ENCODE measurements around the gene KANK4. TPM values are rescaled to one million over a fixed set of nuclear protein-coding genes. Genes with fewer than 3 reads are reported as not detected.

The KANK4 gene
- total RNA-seq, 1 donor, result under 0.01 TPM

DNA sequence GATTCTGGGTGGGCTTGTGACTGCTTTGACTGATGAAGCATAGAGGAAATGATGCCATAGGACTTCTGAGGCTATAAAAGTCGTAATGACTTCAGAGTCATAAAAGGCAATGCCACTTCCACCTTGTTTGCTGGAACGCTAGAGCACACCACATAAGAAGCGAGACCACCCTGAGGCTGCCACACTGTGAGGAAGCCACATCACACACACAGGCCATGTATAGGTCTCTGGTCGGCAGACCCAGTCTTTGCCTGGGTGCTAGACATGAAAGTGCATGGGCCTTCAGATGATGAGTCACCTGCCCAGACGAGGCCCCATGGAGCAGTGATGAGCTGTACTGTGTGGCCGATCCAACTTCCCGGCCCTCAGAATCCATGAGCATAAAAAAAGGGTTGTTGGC lies 14.2 kb upstream of the KANK4 start:
- H3K27me3 ChIP-seq (ENCODE audit: insufficient read depth, low read length), result no peaks in the 10 kb centered on the region
- H2AFZ ChIP-seq (ENCODE audit: low read length), result no peak overlapping the region
- DNase-seq (ENCODE audit: insufficient read length, low spot score, missing footprints), result no peak
- no peaks in the 10 kb centered on the region for H3K79me2 ChIP-seq (ENCODE audit: insufficient read depth, low read length)
- H3K4me3 ChIP-seq (ENCODE audit: insufficient read depth, low read length), result no peak overlapping the region
- no peaks in the 10 kb centered on the region for H3K4me1 ChIP-seq (ENCODE audit: insufficient read depth, low read length)
- H3K4me2 ChIP-seq (ENCODE audit: insufficient read depth, low read length), result no peak overlapping the region
- H3K27ac ChIP-seq (ENCODE audit: low read depth, low read length), result no peak overlapping the region
- TF ChIP-seq, protein P1, sequence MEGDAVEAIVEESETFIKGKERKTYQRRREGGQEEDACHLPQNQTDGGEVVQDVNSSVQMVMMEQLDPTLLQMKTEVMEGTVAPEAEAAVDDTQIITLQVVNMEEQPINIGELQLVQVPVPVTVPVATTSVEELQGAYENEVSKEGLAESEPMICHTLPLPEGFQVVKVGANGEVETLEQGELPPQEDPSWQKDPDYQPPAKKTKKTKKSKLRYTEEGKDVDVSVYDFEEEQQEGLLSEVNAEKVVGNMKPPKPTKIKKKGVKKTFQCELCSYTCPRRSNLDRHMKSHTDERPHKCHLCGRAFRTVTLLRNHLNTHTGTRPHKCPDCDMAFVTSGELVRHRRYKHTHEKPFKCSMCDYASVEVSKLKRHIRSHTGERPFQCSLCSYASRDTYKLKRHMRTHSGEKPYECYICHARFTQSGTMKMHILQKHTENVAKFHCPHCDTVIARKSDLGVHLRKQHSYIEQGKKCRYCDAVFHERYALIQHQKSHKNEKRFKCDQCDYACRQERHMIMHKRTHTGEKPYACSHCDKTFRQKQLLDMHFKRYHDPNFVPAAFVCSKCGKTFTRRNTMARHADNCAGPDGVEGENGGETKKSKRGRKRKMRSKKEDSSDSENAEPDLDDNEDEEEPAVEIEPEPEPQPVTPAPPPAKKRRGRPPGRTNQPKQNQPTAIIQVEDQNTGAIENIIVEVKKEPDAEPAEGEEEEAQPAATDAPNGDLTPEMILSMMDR (IDR thresholded peaks at IDR 0.05; ENCODE audit: extremely low read depth, low read depth, low read length), result no peak
- H3K9me3 ChIP-seq (ENCODE audit: low read depth, low read length), result no peaks in the 10 kb centered on the region
- H3K36me3 ChIP-seq (ENCODE audit: insufficient read depth, low read length), result no peaks in the 10 kb centered on the region
- no peaks in the 10 kb centered on the region for H4K20me1 ChIP-seq (ENCODE audit: insufficient read depth, low read length)

DNA sequence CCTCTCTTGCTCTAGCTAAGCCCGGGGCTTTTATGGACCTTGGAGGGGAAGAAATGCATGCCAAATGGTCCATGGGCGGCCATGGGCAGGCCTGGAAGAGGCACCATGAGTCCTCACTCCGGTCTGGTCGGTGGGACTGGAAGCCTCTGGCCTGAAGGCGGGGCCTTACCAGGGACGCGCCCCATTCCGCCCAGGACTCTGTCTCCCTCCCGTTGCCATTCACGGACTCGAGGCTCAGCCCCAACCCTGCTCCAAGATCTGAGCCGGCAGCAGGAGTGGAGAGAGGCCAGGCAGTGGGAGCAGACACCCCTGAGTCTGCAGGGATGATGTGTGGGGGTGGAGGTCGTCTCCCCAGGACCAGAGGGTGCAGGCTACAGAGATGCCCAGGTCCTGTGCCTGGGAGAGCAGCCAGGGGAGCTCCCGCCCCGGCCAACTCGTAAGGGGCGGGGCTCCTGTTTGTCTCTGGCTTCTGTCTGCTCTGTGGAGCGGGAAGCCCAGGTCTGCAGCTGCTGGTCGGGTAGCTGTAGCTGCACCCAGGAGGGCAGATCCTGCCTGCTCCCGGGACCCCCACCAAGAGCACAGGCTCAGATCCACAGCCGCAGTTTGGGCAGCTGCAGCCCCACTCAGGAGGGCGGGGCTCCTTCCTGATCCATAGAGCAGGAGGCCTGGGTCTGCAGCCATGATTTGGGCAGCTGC lies 8.3 kb upstream of the KANK4 start:
- H3K4me2 ChIP-seq (ENCODE audit: insufficient read depth, low read length), result no peak overlapping the region
- H2AFZ ChIP-seq (ENCODE audit: low read length), result no peak overlapping the region
- TF ChIP-seq, protein P1 (IDR thresholded peaks at IDR 0.05; ENCODE audit: extremely low read depth, low read depth, low read length), result no peak
- no peaks in the 10 kb centered on the region for H3K79me2 ChIP-seq (ENCODE audit: insufficient read depth, low read length)
- no peaks in the 10 kb centered on the region for H3K36me3 ChIP-seq (ENCODE audit: insufficient read depth, low read length)
- peak; percentile 13 for DNase-seq (ENCODE audit: insufficient read length, low spot score, missing footprints)
- H4K20me1 ChIP-seq (ENCODE audit: insufficient read depth, low read length), result no peaks in the 10 kb centered on the region
- H3K4me3 ChIP-seq (ENCODE audit: insufficient read depth, low read length), result no peak overlapping the region
- H3K4me1 ChIP-seq (ENCODE audit: insufficient read depth, low read length), result peaks cover 9% of the 10 kb centered on the region
- H3K9me3 ChIP-seq (ENCODE audit: low read depth, low read length), result no peaks in the 10 kb centered on the region
- H3K27me3 ChIP-seq (ENCODE audit: insufficient read depth, low read length), result no peaks in the 10 kb centered on the region
- H3K27ac ChIP-seq (ENCODE audit: low read depth, low read length), result no peak overlapping the region

DNA sequence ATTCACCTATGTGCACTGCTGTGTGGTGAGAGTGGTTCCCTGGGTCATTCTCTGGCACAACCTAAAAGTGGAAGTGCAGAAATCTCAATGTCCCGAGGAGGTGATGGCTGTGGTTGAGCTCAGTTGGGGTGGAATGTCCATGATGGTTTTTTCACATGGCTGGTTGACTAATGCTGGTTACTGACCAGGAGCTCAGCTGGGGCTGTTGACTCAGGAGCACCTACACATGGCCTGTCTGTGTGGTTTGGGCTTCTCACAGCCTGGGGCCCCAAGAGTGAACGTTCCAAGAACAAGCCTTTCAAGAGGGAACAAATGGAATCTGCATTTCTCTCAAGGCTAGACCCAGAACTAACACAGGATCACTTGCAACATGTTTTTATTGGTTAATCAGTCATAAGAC lies 6.4 kb upstream of the KANK4 start:
- Histone ChIP-seq H3K79me2 (ENCODE audit: insufficient read depth, low read length) (no peaks in the 10 kb centered on the region), H3K36me3 (ENCODE audit: insufficient read depth, low read length) (no peaks in the 10 kb centered on the region), H4K20me1 (ENCODE audit: insufficient read depth, low read length) (no peaks in the 10 kb centered on the region), H2AFZ (ENCODE audit: low read length) (no peak overlapping the region), H3K4me2 (ENCODE audit: insufficient read depth, low read length) (peak overlapping the region; percentile 29), H3K27me3 (ENCODE audit: insufficient read depth, low read length) (peaks cover under 1% of the 10 kb centered on the region), H3K9me3 (ENCODE audit: low read depth, low read length) (no peaks in the 10 kb centered on the region), H3K4me1 (ENCODE audit: insufficient read depth, low read length) (peaks cover 11% of the 10 kb centered on the region), H3K4me3 (ENCODE audit: insufficient read depth, low read length) (no peak overlapping the region), H3K27ac (ENCODE audit: low read depth, low read length) (peak overlapping the region; percentile 46)
- TF ChIP-seq, protein P1 (IDR thresholded peaks at IDR 0.05; ENCODE audit: extremely low read depth, low read depth, low read length), result no peak
- peak; percentile 47 for DNase-seq (ENCODE audit: insufficient read length, low spot score, missing footprints)

DNA sequence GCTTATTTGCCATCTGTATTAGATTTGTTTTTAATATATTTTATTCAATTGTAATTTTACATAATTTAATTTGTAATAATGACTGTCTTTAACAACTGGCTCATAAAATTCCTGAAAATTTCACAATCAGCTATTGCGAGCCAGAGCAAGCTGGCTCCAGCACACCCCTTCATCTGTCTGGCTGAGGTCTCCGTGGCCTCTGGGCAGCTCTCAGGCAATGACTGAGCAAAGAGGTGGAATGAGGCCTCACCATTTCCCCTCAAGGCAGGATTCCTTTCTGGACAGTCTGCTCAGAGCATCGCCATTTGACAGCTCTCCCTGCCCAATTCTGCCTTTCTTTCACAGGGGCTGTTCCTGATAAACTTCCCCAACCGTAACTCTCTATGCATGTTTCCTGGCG lies 5.8 kb upstream of the KANK4 start:
- Histone ChIP-seq H3K4me2 (ENCODE audit: insufficient read depth, low read length) (peak overlapping the region; percentile 29), H3K9me3 (ENCODE audit: low read depth, low read length) (no peaks in the 10 kb centered on the region), H3K79me2 (ENCODE audit: insufficient read depth, low read length) (no peaks in the 10 kb centered on the region), H3K27ac (ENCODE audit: low read depth, low read length) (peak overlapping the region; percentile 46), H3K4me3 (ENCODE audit: insufficient read depth, low read length) (no peak overlapping the region), H3K4me1 (ENCODE audit: insufficient read depth, low read length) (peaks cover 11% of the 10 kb centered on the region), H3K27me3 (ENCODE audit: insufficient read depth, low read length) (peaks cover 7% of the 10 kb centered on the region), H4K20me1 (ENCODE audit: insufficient read depth, low read length) (no peaks in the 10 kb centered on the region), H3K36me3 (ENCODE audit: insufficient read depth, low read length) (no peaks in the 10 kb centered on the region), H2AFZ (ENCODE audit: low read length) (no peak overlapping the region)
- DNase-seq (ENCODE audit: insufficient read length, low spot score, missing footprints), result peak; percentile 43
- TF ChIP-seq, protein P1 (IDR thresholded peaks at IDR 0.05; ENCODE audit: extremely low read depth, low read depth, low read length), result no peak
